KOPT-K1 (cell line): ENCODE data around the gene BRIP1.
"Not testable (repeated sequence)": the region's sequence is repeated elsewhere in the genome, so short reads cannot be mapped to it uniquely, and the experiment has no call there.

Source experiments
- H3K27ac ChIP-seq: fragments of 200-600 bp; sonication (generic); 2 replicates; pipeline ENCODE4 v1.5.1; 2016; ENCODE audit warnings: antibody characterized with exemption, mild to moderate bottlenecking, low read depth, low read length; ENCODE audit not compliant: poor library complexity, severe bottlenecking
- H3K36me3 ChIP-seq: fragments of 200-600 bp; sonication (generic); 2 replicates; pipeline ENCODE4 v1.5.1; 2017; ENCODE audit warnings: antibody characterized with exemption, mild to moderate bottlenecking, low read length, moderate library complexity; ENCODE audit not compliant: insufficient read depth
- H3K9me3 ChIP-seq: fragments of 200-600 bp; sonication (generic); 2 replicates; pipeline ENCODE4 v1.5.1; 2017; ENCODE audit warnings: antibody characterized with exemption, low read length, mild to moderate bottlenecking; ENCODE audit not compliant: insufficient read depth, poor library complexity, severe bottlenecking

Gene BRIP1

DNA sequence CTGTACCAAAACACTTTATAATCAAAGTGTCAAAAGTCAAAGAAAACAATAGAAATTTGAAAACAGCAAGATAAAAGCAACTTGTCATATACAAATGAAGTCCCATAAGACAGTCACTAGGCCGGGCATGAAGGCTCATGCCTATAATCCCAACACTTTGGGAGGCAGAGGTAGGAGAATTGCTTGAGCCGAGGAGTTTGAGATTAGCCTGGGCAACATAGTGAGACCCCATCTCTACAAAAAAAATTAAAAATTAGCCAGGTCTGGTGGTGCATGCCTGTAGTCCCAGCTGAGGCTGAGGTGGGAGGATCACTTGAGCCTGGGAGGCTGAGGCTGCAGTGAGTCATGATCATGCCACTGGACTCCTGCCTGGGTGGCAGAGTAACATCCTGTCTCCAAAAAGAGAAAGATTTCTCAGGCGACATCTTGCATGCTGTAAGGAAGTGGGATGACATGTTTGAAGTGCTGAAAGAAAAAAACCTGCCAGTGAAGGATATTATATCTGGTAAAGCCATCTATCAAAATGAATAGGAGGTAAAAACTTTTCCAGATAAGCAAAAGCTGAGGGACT lies 173.6 kb downstream of the BRIP1 start:
- Histone ChIP-seq H3K9me3 (no peaks in the 10 kb centered on the region), H3K36me3 (peaks cover 75% of the 10 kb centered on the region), H3K27ac (no peak overlapping the region)

DNA sequence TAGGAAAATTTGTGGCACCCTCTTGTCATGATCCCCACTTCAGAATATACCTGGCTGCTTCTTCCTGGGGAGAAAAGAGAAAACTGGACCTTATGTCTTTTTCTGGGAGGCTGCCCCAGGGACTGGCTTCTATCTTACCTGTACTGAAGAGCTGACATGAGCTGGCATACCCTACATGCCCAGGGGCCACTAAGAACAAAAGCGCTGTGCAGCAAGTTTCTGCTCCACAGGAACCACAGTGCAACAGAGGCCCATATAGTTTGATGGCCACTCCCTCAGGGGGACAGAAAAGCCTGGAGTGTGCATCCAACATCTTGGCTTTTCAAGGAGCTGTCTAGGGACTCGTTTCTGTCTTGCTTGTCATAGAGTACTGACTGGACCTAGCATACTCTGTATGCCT lies 175.6 kb downstream of the BRIP1 start:
- Histone ChIP-seq H3K27ac (no peak overlapping the region), H3K9me3 (no peaks in the 10 kb centered on the region), H3K36me3 (peaks cover 82% of the 10 kb centered on the region)

DNA sequence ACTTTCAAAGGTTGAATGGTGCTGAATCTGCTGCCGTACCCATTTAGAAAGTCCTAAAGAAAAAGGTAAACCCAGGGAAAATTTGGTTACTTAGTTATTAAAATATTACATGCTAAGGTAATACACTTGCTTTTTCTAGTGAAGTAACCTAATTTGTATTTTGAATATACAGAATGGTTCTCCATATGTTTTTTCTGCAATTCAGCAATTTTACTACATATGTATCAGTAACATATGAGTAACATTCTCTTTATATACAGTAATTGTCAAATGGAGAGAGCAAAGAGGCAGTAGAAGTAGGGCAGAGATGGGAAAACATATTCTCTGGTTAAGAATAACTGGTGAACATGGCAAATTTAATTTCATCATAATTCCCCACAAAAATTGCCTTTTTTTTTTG lies 177.2 kb downstream of the BRIP1 start:
- H3K9me3 ChIP-seq, result no peaks in the 10 kb centered on the region
- H3K27ac ChIP-seq, result no peak overlapping the region
- H3K36me3 ChIP-seq, result peaks cover 83% of the 10 kb centered on the region

DNA sequence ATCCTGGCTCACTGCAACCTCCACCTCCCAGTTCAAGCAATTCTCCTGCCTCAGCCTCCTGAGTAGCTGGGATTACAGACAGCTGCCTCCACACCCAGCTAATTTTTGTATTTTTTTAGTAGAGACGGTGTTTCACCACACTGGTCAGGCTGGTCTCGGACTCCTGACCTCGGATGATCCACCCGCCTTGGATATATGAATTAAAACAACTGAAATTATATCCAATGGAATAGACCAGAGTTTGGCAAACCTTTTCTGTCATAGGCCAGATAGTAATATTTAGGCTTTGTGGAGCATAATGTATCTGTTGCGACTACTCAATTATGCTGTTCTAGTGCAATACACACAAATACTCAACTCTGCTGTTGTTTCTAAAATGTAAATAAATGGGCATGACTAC lies 178.5 kb downstream of the BRIP1 start:
- H3K27ac ChIP-seq, result no peak overlapping the region
- H3K9me3 ChIP-seq, result no peaks in the 10 kb centered on the region
- peaks cover 79% of the 10 kb centered on the region for H3K36me3 ChIP-seq

DNA sequence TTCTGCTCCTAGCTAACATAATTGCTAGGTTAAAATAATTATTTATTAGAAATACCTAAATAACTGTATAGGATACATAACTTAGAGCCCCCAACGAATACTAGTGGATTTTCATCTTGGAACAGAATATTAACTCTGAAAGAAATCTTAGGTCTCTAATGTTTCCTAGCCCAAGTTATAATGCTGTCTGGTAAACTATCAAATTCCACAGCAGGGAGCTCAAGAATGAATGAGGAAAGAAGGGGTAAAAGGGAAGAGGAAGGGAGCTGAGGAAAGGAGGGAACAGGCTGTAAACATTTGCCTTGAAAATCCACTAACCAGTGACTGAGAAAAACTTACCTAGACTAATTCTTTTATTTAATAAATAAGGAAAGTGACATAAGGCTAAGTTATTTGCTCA lies 179.2 kb downstream of the BRIP1 start:
- H3K27ac ChIP-seq, result no peak overlapping the region
- peaks cover 72% of the 10 kb centered on the region for H3K36me3 ChIP-seq
- no peaks in the 10 kb centered on the region for H3K9me3 ChIP-seq

DNA sequence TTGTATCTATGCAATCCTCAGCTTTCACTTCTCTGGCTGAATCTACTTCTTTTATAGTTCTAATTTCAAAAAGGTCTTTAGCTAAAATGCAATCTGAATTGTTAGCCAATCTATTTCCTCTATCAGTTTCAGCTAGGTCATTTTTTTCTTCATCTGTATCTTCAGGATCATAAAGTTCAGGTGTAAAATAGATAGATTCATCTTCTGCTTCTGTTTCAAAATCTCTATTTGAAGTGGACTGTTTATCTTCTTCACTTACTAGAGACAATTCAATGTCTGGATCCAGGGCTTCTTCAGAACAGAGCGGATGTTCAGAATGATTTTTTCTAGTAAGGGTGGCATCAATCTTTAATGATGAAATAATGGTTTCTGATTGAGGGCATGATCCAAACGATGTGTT lies 179.9 kb downstream of the BRIP1 start:
- Histone ChIP-seq H3K36me3 (peaks cover 65% of the 10 kb centered on the region), H3K27ac (no peak overlapping the region), H3K9me3 (no peaks in the 10 kb centered on the region)

DNA sequence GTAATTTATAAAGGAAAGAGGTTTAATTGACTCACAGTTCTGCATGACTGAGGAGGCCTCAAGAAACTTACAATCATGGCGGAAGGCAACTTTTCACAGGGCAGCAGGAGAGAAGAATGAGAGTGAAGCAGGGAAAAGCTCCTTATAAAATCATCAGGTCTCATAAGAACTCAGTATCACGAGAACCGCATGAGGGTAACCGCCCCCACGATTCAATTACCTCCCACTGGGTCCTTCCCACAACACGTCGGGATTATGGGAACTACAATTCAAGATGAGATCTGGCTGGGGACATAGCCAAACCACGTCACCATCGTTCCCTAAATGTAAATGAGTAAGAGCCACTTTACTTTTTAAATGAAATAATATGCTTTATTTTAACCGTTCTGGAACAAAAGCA lies 182.4 kb downstream of the BRIP1 start:
- Histone ChIP-seq H3K27ac (no peak overlapping the region), H3K36me3 (peaks cover 51% of the 10 kb centered on the region), H3K9me3 (no peaks in the 10 kb centered on the region)

DNA sequence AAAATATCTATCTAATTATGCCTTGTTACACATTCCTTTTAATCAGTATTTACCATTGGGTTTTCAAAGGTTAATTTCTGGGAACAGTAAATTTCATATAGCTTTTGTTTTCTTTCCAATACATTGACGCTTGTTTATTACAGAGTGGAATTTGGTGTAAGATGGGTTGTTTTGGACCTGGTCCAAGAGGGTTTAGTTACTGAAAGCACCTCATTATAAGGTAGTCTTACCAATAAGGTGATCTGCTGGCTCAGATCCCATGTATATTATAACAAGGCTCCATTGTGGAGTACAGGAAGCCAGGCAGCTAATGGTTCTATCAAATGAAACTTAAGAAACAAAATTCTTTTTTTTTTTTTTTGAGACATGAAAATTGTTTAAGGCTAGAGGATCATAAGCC lies 185.0 kb downstream of the BRIP1 start:
- H3K36me3 ChIP-seq, result peaks cover 27% of the 10 kb centered on the region
- H3K9me3 ChIP-seq, result no peaks in the 10 kb centered on the region
- no peak overlapping the region for H3K27ac ChIP-seq

DNA sequence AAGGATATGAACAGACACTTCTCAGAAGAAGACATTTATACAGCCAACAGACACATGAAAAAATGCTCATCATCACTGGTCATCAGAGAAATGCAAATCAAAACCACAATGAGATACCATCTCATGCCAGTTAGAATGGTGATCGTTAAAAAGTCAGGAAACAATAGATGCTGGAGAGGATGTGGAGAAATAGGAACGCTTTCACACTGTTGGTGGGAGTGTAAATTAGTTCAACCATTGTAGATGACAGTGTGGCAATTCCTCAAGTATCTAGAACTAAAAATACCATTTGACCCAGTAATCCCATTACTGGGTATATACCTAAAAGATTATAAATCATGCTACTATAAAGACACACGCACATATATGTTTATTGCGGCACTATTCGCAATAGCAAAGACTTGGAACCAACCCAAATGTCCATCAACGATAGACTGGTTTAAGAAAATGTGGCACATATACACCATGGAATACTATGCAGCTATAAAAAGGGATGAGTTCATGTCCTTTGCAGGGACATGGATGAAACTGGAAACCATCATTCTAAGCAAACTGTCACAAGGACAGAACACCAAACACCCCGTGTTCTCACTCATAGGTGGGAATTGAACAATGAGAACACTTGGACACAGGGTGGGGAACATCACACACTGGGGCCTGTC lies 186.0 kb downstream of the BRIP1 start:
- not testable (repeated sequence) for H3K27ac ChIP-seq, H3K9me3 ChIP-seq
- H3K36me3 ChIP-seq, result peaks cover 16% of the 10 kb centered on the region

DNA sequence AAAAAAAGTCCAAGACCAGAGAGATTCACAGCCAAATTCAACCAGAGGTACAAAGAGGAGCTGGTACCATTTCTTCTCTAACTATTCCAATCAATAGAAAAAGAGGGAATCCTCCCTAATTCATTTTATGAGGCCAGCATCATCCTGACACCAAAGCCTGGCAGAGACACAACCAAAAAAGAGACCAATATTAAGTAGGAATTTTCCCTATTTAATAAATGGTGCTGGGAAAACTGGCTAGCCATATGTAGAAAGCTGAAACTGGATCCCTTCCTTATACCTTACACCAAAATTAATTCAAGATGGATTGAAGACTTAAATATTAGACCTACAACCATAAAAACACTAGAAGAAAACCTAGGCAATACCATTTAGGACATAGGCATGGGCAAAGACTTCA lies 186.8 kb downstream of the BRIP1 start:
- H3K27ac ChIP-seq, H3K36me3 ChIP-seq, H3K9me3 ChIP-seq: not testable (repeated sequence)

DNA sequence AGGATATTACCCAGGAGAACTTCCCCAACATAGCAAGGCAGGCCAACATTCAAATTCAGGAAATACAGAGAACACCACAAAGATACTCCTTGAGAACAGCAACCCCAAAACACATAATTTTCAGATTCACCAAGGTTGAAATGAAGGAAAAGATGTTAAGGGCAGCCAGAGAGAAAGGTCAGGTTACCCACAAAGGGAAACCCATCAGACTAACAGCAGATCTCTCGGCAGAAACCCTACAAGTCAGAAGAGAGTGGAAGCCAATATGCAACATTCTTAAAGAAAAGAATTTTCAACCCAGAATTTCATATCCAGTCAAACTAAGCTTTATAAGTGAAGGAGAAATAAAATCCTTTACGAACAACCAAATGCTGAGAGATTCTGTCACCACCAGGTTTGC lies 188.7 kb downstream of the BRIP1 start:
- not testable (repeated sequence) for H3K9me3 ChIP-seq, H3K36me3 ChIP-seq, H3K27ac ChIP-seq

DNA sequence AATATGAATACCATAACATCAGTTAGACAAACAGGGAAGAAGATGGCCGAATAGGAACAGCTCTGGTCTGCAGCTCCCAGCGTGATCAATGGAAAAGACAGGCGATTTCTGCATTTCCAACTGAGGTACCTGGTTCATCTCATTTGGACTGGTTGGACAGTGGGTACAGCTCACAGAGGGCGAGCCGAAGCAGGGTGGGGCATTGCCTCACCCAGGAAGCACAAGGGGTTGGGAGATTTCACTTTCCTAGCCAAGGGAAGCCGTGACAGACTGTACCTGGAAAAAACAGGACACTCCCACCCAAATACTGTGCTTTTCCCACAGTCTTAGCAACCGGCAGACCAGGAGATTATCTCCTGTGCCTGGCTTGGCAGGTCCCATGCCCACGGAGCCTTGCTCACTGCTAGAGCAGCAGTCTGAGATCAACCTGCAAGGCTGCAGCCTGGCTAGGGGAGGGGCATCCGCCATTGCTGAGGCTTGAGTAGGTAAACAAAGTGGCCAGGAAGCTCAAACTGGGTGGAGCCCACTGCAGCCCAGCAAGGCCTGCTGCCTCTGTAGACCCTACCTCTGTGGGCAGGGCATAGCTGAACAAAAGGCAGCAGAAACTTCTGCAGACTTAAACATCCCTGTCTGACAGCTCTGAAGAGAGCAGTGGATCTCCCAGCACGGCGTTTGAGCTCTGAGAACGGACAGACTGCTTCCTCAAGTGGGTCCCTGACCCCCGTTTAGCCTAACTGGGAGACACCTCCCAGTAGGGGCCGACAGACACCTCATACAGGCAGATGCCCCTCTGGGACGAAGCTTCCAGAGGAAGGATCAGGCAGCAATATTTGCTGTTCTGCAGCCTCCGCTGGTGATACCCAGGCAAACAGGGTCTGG lies 190.1 kb downstream of the BRIP1 start:
- H3K36me3 ChIP-seq, H3K27ac ChIP-seq, H3K9me3 ChIP-seq: not testable (repeated sequence)

DNA sequence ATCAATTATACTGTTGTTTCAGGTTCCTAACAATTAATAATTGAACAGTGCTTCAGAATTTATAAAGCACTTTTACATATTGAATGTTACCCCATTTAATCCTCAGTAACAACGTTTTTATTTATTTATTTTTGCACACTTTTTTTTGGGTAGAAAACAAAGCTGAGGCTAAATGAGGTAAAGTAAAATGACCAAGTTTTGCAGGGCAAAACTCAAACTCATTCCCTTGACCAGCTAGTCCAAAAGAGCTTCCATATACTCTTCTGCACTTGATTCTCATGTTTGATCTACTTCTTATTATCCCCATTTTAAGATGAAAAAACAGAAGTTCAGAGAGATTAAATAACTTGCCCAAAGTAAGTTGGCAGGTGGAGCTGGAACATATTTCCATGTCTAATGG lies 191.2 kb downstream of the BRIP1 start:
- no peaks in the 10 kb centered on the region for H3K9me3 ChIP-seq
- no peaks in the 10 kb centered on the region for H3K36me3 ChIP-seq
- no peak overlapping the region for H3K27ac ChIP-seq

DNA sequence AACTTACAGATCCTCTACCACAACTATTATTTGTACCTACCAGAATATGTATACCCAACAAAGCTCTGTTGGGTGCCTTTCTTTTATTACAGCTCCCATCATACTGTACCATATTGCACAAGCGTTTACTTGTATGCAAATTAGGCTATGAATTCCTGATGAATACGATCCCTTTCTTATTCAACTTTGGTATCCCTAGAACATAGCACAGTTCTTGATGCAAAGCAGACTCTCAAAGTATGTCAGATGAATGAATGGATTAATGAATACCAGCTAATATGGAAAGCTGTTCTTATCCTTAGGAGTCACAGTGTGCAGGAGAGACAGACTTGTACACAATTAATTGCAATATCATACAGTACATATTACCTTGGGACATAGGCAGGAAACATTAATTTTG lies 192.6 kb downstream of the BRIP1 start:
- Histone ChIP-seq H3K36me3 (no peaks in the 10 kb centered on the region), H3K9me3 (no peaks in the 10 kb centered on the region), H3K27ac (no peak overlapping the region)

DNA sequence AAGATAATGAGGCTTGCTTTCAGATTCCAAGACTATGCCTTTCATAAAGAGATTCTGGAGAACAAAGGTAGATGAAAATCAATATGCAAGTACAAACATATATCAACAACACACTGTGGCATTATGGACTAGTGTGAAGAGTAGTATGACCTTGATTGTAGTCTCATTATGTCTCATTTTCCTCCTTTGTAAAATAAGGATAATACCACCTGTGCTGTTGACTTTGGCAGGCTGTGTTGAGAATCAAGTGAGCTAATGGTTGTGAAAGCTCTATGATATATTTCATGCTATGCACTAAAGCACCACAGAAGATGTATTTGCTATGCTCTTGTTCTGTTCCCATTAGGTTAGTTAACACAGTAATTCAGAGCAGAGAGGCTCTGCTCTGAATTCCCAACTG lies 193.8 kb downstream of the BRIP1 start:
- Histone ChIP-seq H3K9me3 (no peaks in the 10 kb centered on the region), H3K27ac (no peak overlapping the region), H3K36me3 (no peaks in the 10 kb centered on the region)

DNA sequence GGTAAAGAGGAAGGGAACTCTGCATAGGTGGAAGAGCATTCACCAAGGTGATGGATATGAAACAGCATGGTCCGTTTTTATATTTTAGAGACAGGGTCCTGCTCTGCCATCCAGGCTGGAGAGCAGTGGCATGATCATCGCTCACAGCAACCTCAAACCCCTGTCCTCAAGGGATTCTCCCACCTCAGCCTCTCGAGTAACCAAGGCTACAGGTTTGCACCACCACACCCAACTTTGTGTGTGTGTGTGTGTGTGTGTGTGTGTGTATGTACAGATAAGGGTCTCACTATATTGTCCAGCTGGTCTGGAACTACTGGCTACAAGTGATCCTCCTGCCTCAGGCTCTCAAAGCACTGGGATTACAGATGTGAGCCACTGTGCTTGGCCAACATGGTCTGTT lies 194.8 kb downstream of the BRIP1 start:
- H3K27ac ChIP-seq, result no peak overlapping the region
- no peaks in the 10 kb centered on the region for H3K9me3 ChIP-seq
- no peaks in the 10 kb centered on the region for H3K36me3 ChIP-seq
